Natural killer cell (primary cell): Measurements from ENCODE around the gene USP3. TPM values are rescaled to one million over a fixed set of nuclear protein-coding genes. Genes with fewer than 3 reads are reported as not detected.
"Not testable (repeated sequence)": the region's sequence is repeated elsewhere in the genome, so short reads cannot be mapped to it uniquely, and the experiment has no call there.

ENCODE experiments used
- ATAC-seq, 3 donors: fragments of 150-1000 bp in 2 of 3; fragments of 200-7000 bp in 1 of 3; cut with Tn5 transposase; 1 replicate in 1 of 3; 2 replicates in 2 of 3; pipeline ENCODE4 v1.10.0; 2021; ENCODE audit warnings: mild to moderate bottlenecking in 2 of 3, moderate library complexity in 2 of 3
- DNase-seq, 2 donors: peaks; one replicate each; pipeline versions ENCODE4 v3.0.0 to v3.0.0-alpha.2; 2013 to 2021; ENCODE audit warnings: mixed read lengths in 1 of 2
- H3K27ac ChIP-seq: one replicate; pipeline ENCODE4 v1.5.1; 2013; ENCODE audit warnings: mild to moderate bottlenecking, low read length
- H3K27me3 ChIP-seq: one replicate; pipeline ENCODE4 v1.6.1; 2013; ENCODE audit warnings: low read length; ENCODE audit not compliant: control insufficient read depth, insufficient read depth
- H3K36me3 ChIP-seq: one replicate; pipeline ENCODE4 v1.6.1; 2013; ENCODE audit warnings: low read length; ENCODE audit not compliant: control insufficient read depth, insufficient read depth
- H3K4me1 ChIP-seq: one replicate; pipeline ENCODE4 v1.6.1; 2013; ENCODE audit warnings: low read length; ENCODE audit not compliant: control insufficient read depth, insufficient read depth
- H3K4me3 ChIP-seq: one replicate; pipeline ENCODE4 v1.5.1; 2013; ENCODE audit warnings: low read length
- H3K9me3 ChIP-seq: one replicate; pipeline ENCODE4 v1.6.1; 2013; ENCODE audit warnings: low read length; ENCODE audit not compliant: control insufficient read depth, insufficient read depth
- H3K27ac Mint-ChIP-seq, 2 donors: one replicate each; pipeline ENCODE4 v1.8.0; 2022; ENCODE audit warnings: mild to moderate bottlenecking in 2 of 2, mixed read lengths in 2 of 2, moderate library complexity in 1 of 2
- H3K27me3 Mint-ChIP-seq, 2 donors: one replicate each; pipeline ENCODE4 v1.8.0; 2022; ENCODE audit warnings: low read depth in 2 of 2, mixed read lengths in 2 of 2
- H3K36me3 Mint-ChIP-seq: one replicate; pipeline ENCODE4 v1.8.0; 2022; ENCODE audit warnings: mixed read lengths
- H3K4me1 Mint-ChIP-seq, 2 donors: one replicate each; pipeline ENCODE4 v1.8.0; 2022; ENCODE audit warnings: mixed read lengths in 2 of 2
- H3K4me3 Mint-ChIP-seq: one replicate; pipeline ENCODE4 v1.8.0; 2022; ENCODE audit warnings: mild to moderate bottlenecking, moderate library complexity, mixed read lengths
- H3K9me3 Mint-ChIP-seq, 2 donors: one replicate each; pipeline ENCODE4 v1.8.0; 2022; ENCODE audit warnings: mixed read lengths in 2 of 2
- CTCF ChIP-seq: fragments of 200-600 bp; IDR thresholded peaks from one replicate; pipeline ENCODE4 v1.8.0; 2022; ENCODE audit warnings: antibody characterized with exemption
- WGBS: methylation state at CpG from one replicate; pipeline ENCODE4 v1.1.7; 2013; ENCODE audit warnings: missing lambda C conversion rate; ENCODE audit not compliant: insufficient coverage; 5-methylcytosine and 5-hydroxymethylcytosine counted together
- intact Hi-C: fragments of 100-400 bp; cut with micrococcal nuclease; formaldehyde crosslinking; loops from one replicate; pipeline ENCODE4 v1.14.2; 2022
- total RNA-seq, 4 donors: library from RNA; stranded (reverse); fragments of 120-200 nt in 1 of 4; gene quantifications; one replicate each; pipeline versions ENCODE4 v1.2.3 to v1.2.4, GENCODE V29; 2013 to 2022

USP3 gene
- total RNA-seq, 3 donors from 2014 or later (not counting 1 experiment from before 2014, with no cell fraction given) = 163 to 187 (median 169) TPM

- H3K4me3 Mint-ChIP-seq, H3K27me3 Mint-ChIP-seq, ATAC-seq, H3K9me3 Mint-ChIP-seq, DNase-seq, intact Hi-C loops, H3K27ac ChIP-seq, H3K9me3 ChIP-seq, H3K27ac Mint-ChIP-seq, H3K4me1 ChIP-seq, H3K4me3 ChIP-seq, H3K27me3 ChIP-seq, H3K4me1 Mint-ChIP-seq: not testable (repeated sequence)
- H3K36me3 Mint-ChIP-seq = peaks cover 20% of the 10 kb centered on the region
- peaks cover 33% of the 10 kb centered on the region for H3K36me3 ChIP-seq
- WGBS = no CpG with 5 or more reads among the region's 3 CpGs
These were observed 113.2 kb downstream of the USP3 start for GRCh38 chr15:63617627-63618026.

- H3K4me3 Mint-ChIP-seq, H3K9me3 Mint-ChIP-seq, H3K4me1 Mint-ChIP-seq, H3K9me3 ChIP-seq, DNase-seq, H3K27me3 Mint-ChIP-seq, H3K27ac Mint-ChIP-seq, H3K4me1 ChIP-seq, H3K27ac ChIP-seq, intact Hi-C loops, H3K27me3 ChIP-seq, ATAC-seq, H3K4me3 ChIP-seq: not testable (repeated sequence)
- WGBS = no CpG with 5 or more reads among the region's 2 CpGs
- peaks cover 20% of the 10 kb centered on the region for H3K36me3 Mint-ChIP-seq
- peaks cover 41% of the 10 kb centered on the region for H3K36me3 ChIP-seq
These were observed 116.4 kb downstream of the USP3 start for GRCh38 chr15:63620760-63621159.

- peaks cover 29% of the 10 kb centered on the region for H3K36me3 Mint-ChIP-seq
- TF ChIP-seq CTCF = no peak
- no peaks in the 10 kb centered on the region for H3K9me3 ChIP-seq
- no peaks in the 10 kb centered on the region for H3K27me3 ChIP-seq
- H3K4me1 ChIP-seq = no peaks in the 10 kb centered on the region
- H3K4me3 Mint-ChIP-seq = no peak overlapping the region
- whole genome bisulfite sequencing = 98% methylated on average over 8 of the region's 8 CpGs
- ATAC-seq = no peak
- H3K4me1 Mint-ChIP-seq = no peaks in the 10 kb centered on the region
- no peak for DNase-seq
- no peaks in the 10 kb centered on the region for H3K27me3 Mint-ChIP-seq
- H3K36me3 ChIP-seq = peaks cover 59% of the 10 kb centered on the region
- H3K27ac Mint-ChIP-seq = no peak overlapping the region
- H3K9me3 Mint-ChIP-seq = no peaks in the 10 kb centered on the region
- intact Hi-C loops = no loop called here
- H3K27ac ChIP-seq = no peak overlapping the region
- no peak overlapping the region for H3K4me3 ChIP-seq
These were observed 119.0 kb downstream of the USP3 start for GRCh38 chr15:63623232-63623969.

- 75% methylated on average over 1 of the region's 1 CpG for WGBS
- TF ChIP-seq CTCF = no peak
- no peak for DNase-seq
- no peak overlapping the region for H3K4me3 ChIP-seq
- intact Hi-C loops = no loop called here
- peaks cover 88% of the 10 kb centered on the region for H3K36me3 ChIP-seq
- no peak for ATAC-seq
- no peaks in the 10 kb centered on the region for H3K27me3 ChIP-seq
- Mint-ChIP-seq H3K4me1 (peaks cover 0 to under 1% of the 10 kb centered on the region in 2 donors), H3K4me3 (no peak overlapping the region), H3K27me3 (no peaks in the 10 kb centered on the region), H3K27ac (no peak overlapping the region), H3K9me3 (no peaks in the 10 kb centered on the region), H3K36me3 (peaks cover 48% of the 10 kb centered on the region)
- H3K4me1 ChIP-seq = no peaks in the 10 kb centered on the region
- H3K27ac ChIP-seq = no peak overlapping the region
- no peaks in the 10 kb centered on the region for H3K9me3 ChIP-seq
These were observed 122.6 kb downstream of the USP3 start for GRCh38 chr15:63626955-63627354.
